NOMO-1 treated with dmso at 0.1 percent for 144 hours (cell line): ENCODE results near the gene ZG16.
"Not testable (repeated sequence)": the region's sequence is repeated elsewhere in the genome, so short reads cannot be mapped to it uniquely, and the experiment has no call there.

ENCODE experiments used
- DNase-seq: peaks from one replicate; lab custom pipeline; 2025; ENCODE audit not compliant: unreplicated experiment; lab: John Stamatoyannopoulos, UW

Gene ZG16

DNA sequence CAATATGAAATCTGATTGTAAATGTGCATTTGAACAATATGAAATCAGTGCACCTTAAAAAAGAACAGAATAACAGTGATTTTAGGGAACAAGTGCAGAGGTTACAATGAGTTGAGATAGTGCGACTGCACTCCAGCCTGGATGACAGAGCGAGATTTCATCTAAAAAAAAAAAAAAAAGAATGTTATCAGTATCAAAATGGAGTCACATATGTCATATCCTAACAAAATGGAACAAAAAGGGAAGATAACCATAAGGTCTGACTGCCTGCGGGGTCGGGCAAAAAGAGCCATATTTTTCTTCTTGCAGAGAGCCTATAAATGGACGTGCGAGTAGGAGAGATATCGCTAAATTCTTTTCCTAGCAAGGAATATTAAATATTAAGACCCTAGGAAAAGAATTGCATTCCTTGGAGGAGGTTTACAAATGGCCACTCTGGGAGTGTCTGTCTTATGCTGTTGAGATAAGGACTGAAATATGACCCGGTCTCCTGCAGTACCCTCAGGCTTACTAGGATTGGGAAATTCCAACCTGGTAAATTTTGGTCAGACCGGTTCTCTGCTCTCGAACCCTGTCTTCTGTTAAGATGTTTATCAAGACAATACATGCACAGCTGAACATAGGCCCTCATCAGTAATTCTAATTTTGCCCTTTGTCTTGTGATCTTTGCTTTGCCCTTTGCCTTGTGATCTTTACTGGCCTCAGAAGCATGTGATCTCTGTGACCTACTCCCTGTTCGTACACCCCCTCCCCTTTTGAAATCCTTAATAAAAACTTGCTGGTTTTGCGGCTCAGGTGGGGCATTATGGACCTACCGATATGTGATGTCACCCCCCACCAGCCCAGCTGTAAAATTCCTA is 5.3 kb downstream of the ZG16 start:
- not testable (repeated sequence) for DNase-seq

DNA sequence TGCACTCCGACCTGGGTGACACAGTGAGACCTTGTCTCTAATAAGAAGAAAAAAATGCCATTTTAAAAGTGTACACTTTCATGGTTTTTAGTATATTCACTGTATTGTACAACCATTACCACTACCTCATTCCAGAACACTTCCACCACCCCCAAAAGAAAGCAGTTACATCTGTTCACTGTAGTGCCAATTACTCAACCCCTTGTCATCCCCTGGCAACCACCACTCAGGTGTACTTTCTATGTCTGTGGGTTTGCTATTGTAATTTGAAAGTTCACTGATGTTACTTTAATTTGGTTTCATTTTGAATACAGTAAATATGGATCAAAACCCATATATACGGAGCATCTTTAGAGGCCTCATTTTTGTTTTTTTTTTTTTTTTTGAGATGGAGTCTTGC is 6.1 kb downstream of the ZG16 start:
- DNase-seq: no peak

DNA sequence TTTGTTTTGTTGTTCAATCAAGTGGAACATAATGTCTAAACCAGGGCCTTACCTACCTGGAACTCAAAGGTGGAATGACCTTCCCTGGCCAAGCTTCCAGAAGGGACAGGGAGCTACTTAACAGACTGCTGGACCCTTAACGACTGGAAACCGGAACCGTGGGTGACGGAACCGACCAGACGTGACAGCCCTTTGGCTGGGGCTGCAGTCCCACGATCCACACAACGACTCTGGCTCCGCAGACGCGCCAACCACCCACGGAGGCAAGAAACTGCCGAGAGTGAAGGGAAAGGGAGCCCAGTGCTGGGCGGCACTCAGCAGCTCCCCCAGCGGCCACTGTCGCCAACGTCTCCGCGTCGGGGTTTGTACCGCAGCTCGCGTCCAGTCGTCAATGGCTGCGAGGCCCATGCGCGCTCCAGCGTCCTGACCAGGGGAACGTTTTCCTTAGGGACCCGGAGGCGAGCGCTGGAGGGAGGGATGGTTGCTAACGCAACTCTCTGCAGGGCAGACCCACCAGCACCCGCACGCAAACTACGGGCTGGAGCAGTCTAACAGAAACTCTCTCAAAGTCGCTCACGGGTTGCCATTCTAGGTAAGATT is 6.9 kb downstream of the ZG16 start:
- no peak for DNase-seq

DNA sequence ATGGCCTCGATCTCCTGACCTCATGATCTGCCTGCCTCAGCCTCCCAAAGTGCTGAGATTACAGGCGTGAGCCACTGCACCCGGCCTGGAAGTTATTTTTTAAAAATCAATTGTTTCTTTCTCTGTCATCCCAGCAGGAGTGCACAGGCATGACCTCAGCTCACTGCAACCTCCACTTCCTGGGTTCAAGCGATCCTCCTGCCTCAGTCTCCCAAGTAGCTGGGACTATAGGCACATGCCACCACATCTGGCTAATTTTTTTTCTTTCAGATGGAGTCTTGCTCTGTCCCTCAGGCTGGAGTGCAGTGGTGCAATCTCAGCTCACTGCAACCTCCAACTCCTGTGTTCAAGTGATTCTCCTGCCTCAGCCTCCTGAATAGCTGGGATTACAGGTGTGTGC is 9.1 kb downstream of the ZG16 start:
- not testable (repeated sequence) for DNase-seq

DNA sequence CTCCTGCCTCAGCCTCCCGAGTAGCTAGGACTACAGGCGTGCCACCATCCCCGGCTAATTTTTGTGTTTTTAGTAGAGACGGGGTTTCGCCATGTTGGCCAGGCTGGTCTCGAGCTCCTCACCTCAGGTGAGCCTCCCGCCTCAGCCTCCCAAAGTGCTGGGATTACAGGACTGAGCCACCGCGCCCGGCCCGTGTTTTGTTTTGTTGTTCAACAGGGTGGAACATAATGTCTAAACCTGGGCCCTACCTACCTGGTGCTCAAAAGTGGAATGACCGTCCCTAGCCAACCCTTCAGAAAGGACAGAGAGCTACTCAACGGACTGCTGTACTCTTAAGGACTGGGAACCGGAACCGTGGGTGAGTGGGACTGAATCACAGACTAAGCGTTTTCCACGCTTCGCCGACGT is 11.7 kb downstream of the ZG16 start:
- DNase-seq: no peak

DNA sequence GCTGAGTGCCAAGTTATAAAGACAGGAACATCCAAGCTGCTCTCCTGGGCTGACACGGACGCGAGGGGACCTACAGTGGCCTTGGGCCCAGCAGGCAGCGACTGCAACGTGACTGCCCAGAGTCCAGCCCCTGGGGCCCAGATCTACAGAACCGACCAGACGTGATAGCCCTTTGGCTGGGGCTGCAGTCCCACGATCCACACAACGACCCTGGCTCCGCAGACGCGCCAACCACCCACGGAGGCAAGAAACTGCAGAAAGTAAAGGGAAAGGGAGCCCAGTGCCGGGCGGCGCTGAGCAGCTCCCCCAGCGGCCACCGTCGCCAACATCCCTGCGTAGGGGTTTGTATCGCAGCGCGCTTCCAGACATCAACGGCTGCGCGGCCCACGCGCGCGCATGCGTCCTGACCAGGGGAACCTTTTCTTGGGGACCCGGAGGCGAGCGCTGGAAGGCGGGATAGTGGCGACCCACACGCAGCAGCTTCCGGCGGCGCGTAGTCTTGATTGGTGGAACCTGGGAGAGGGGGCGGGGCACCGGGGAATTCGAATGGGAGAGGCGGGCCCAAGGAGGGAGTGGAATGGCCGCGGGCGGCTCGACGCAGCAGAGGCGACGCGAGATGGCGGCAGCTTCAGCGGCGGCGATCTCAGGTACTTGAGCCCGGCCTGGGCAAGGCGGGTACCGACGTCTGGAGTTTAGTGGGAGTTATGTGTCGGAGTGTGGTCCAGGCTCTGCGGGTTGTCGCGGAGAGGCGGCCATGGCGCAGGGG is 12.3 kb downstream of the ZG16 start, which contains the start of gene KIF22:
Gene KIF22 (plus strand): TSS at position 569 of the 766 bp plus-strand sequence. CDS start 9 bp downstream, at position 578.
- DNase-seq: peak; percentile 96

DNA sequence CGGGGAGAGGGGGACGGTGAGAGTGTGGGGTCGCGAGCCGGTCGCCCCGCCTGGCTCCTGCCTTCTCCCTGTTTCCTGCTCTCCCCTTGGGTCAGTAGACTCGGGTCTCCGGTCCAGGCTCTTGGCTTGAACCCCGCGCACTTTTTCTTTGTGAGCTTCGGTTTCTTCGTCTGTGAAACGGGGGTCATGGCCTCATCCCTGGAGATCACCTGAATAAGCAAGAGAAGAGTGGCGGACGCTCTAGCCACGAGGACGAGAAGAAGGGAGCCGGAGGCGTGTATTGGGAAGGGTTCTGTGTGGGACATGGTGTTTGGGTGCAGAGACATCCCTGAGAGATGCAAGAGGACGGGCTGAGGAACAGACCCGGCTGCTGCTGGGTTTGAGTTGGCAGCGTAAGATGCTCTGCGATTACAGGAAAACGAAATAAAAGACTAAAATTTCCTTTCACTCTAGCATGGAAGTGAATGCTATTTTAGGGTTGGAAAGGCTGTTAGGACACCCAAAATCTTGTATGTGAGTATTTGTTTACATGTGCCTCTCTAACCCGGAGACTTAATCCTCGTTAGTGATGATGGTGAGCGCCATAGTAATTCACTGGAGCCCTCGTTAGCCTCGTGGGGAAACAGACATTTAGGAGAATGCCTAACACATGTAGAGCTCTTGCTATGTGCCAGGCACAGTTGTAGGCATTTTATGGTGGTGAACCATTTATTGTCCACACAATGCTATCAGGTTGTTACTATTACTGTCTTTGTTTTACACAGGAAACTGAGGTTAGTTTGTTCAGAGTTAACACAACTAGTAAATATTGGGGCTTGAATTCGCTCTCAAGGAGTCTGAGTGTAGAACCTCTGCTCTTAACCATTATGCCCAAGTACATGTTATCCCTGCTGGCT is 13.1 kb downstream of the ZG16 start:
- DNase-seq: no peak

DNA sequence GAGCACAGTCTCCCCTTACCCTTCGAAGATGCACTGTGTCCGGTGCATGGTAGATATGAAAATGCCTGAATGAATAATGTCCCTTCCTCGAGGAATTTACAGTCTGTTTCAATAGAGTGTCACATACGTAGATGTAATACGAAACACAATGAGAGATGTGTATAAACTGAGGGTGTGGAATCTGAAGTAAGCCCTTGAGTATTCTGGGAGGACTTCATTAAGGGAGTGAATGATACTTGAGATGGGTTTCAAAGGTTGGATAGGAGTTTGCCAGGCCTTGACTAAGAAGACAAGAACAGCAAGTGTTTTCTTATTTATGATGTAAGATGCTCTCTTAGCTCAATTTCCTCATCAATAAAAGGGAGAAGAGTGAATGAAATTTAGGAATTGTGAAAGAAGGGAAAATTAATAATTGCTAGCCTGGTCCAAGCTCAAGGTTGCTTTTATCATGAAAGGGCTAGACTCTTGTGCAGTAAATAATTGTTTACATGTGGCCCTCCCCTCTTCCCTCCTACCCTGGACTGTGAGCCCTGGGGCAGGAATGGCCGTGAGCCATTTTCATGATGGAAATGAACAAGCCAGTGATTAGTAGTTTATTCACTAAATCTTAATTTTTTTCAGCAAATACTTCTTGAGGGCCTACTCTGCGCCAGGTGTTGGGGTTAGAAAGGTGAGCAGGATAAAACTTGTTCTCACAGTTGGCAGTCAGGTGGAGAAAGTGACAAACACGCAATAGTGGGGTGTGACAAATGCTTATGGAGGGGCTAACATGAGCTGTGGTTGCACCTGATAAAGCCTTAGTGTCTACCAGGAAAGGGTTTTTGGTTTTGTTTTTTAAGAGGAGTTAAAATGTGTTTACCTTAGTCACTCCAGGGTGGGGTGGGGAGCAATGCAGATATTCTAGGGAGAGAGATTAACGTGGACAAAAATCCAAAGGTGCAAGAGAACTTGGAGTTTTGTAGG is 14.1 kb downstream of the ZG16 start:
- no peak for DNase-seq

DNA sequence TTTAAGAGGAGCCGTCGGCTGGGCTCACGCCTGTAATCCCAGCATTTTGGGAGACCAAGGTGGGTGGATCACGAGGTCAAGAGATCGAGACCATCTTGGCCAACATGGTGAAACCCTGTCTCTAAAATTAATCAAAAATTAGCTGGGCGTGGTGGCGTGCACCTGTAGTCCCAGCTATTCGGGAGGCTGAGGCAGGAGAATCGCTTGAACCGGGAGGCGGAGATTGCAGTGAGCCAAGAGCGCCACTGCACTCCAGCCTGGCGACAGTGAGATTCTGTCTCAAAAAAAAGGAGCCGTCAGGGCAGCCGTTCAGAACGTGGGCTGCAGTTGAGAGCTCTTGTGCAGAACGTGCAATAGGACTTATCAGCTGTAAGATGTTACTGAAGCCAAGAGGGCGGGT is 15.1 kb downstream of the ZG16 start:
- DNase-seq: not testable (repeated sequence)

DNA sequence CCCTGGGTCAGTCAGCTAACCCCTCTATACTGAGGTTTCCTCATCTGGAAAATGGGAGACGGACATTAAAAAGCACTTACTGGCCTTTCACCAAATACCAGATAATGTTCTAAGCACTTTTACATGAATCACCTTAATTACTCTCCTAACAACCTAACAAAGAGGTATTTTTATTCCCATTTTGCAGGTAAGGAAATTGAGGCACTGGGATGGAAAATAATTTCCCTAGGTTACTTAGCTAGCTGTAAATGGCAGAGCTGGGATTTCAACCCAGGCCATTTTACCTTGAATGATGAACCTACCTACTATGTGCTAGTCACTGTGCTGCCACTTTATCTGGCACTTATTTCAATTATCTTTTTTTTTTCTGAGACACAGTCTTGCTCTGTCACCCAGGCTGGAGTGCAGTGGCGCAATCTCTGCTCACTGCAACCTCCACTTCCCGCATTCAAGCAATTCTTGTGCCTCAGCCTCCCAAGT is 16.2 kb downstream of the ZG16 start:
- DNase-seq: no peak

DNA sequence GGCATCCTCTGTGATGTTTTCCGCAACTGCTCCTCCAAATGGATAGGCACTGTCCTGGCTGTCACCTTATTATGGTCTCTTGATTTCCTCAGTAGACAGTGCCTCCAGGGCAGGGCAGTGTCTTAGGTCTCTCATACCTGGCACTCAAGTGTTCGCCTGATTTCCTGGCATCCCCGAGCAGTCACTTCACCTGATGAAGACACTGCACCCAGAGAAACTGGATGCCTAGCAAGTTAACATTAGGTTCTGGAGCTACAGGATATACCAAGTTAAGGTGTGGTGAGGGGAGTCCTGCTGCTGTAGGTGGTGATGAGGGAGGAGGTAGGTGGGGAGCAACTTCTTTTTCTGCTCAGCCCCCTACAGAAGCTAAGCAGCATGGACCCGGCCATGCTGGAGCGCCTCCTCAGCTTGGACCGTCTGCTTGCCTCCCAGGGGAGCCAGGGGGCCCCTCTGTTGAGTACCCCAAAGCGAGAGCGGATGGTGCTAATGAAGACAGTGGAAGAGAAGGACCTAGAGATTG is 24.4 kb downstream of the ZG16 start:
- DNase-seq: no peak

DNA sequence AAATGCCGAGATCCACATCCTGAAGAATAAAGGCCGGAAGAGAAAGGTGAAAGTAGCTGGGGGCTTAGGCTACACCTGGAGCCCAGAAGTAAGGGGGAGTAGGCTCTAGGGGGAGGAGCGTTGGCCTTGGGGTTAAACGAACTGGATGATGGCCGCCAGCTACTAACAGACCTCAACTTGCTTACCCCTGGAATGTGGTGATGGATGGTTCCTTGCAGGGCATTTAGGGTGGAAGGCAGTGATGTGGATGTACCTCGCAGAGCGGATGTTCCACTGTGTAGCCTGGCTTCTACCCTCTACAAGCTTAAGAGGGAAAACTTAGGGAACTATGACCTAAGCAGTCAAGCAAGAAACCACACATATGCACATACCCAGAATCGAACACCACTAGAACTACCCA is 26.0 kb downstream of the ZG16 start:
- DNase-seq: no peak

DNA sequence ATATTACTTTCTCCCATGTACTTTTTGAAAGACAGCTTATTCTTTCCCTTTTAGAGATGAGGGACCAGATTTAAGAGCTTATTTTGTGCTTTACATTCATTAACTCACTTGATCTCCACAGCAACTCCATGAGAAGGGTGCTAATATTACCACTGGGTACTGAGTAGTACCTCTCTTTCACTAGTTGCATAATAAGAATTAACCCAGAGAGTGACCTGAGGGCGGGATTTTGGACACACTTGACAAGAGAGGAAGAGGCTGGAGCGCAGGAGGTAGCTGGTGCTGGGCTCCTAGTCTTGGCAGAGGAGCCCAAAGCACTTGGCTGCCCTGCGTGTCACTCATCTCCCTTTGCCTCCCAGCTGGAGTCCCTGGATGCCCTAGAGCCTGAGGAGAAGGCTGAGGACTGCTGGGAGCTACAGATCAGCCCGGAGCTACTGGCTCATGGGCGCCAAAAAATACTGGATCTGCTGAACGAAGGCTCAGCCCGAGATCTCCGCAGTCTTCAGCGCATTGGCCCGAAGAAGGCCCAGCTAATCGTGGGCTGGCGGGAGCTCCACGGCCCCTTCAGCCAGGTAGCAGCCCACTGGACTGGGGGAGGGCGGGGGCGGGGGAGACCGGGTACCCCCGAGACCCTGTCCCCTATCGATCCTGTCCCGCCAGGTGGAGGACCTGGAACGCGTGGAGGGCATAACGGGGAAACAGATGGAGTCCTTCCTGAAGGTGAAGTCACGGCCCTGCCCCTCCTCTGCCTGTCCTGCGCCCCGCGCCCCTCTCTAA is 26.6 kb downstream of the ZG16 start:
- DNase-seq: peak; percentile 54

DNA sequence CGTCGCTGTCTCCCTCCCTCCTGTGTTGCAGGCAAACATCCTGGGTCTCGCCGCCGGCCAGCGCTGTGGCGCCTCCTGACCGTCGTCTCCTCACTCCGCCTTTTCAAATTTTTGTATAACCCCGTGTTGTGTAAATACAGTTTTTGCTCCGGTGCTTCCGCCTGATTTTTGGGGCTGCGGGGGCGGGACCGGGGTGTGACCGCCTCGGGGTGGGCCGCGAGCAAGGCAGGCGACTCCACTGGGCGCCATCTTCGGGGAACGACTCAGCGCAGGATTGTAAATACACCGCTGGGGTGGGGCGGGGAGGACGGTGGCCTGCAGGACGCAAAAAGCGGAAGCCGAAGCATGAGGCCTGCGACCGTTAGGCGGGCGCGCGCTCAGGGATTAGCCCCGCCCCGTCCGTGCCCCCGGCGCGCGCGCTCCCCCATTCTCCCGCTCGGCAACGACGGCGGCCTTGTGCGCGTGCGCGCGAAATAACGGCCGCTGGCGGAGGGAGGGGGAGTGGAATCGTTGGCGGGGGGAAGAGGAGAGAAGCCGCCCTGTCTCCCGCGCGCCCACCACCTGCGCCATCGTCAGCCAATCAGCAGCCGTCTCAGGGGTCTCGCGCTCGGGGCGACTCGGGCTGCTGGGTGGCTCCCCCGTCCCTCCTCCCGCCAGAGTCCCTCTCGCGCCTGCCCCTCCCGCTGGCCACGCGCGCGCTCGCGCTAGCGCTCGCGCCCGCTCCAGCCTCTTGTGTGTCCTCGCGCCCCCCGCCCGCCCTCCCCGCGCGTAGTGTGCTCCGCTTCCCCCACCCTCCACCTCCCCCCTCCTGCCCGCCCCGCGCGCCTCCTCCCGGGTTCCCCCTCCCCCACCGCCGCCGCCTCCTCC is 27.4 kb downstream of the ZG16 start:
- DNase-seq: peak; percentile 97

DNA sequence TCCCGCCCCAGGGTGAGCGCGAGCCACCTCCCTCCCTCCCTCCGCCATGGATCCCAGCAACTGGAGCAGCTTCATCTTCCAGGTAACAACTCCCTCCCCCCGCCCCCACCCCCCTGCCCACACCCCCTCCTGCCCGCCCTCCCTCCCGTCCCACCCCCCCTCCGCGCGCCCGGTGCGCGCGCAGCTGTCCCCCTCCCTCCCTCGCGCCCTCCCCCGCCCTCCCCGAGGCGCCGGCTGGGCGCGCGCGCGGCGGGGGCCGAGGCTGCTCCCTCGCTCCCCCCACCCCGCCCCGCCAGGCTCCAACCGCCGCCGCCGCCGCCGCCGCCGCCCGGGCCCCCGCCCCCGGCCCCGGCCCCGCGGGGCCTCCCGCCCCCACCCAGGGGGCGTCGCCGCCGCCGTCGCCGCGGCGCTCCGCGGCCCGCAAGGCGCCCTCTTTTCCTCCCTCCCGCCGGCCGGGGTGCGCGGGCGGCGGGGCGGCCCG is 28.1 kb downstream of the ZG16 start, which contains the start of gene MAZ:
Gene MAZ (plus strand): TSS at position 431 of the 481 bp plus-strand sequence. CDS start 173 bp downstream, outside the sequence.
- no peak for DNase-seq

DNA sequence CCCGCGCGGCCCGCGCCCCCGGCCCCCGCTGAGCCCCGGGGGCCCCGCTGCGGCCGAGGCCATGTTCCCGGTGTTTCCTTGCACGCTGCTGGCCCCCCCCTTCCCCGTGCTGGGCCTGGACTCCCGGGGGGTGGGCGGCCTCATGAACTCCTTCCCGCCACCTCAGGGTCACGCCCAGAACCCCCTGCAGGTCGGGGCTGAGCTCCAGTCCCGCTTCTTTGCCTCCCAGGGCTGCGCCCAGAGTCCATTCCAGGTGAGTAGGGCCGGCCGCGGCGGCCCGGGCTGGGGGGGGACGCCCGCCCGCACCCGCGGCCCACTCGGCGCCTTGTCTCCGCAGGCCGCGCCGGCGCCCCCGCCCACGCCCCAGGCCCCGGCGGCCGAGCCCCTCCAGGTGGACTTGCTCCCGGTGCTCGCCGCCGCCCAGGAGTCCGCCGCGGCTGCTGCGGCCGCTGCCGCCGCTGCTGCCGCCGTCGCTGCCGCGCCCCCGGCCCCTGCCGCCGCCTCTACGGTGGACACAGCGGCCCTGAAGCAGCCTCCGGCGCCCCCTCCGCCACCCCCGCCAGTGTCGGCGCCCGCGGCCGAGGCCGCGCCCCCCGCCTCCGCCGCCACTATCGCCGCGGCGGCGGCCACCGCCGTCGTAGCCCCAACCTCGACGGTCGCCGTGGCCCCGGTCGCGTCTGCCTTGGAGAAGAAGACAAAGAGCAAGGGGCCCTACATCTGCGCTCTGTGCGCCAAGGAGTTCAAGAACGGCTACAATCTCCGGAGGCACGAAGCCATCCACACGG is 28.8 kb downstream of the ZG16 start:
- DNase-seq: peak; percentile 41
